ENCODE results near the gene CATSPERE. TPM values are rescaled to one million over a fixed set of nuclear protein-coding genes. Genes with fewer than 3 reads are reported as not detected.
A peak's percentile ranks its signal among the peaks of the same experiment; 100 is the strongest.

The CATSPERE gene
- total RNA-seq, 1 experiment from 2014 or later = 0.14 TPM

- BruUV-seq (replicated peaks) = no TSS peak
- ChIA-PET POLR2A (no interaction called here), CTCF (interaction anchor here (0.6 kb wide), 1 partner anchor 51 kb away, joined by 6 read pairs; no protein-coding TSS in a partner anchor)
Observed at GRCh38 chr1:244552336-244552735, 91.3 kb downstream of the CATSPERE start.

GRCh38 chr1:244556263-244556662, 95.2 kb downstream of the CATSPERE start:
- DNase-seq = no peak
- POLR2A ChIA-PET = no interaction called here
- H3K9me3 Mint-ChIP-seq (ENCODE audit: unreplicated experiment) = peaks cover 52% of the 10 kb centered on the region
- H3K27ac Mint-ChIP-seq (ENCODE audit: unreplicated experiment) = no peak overlapping the region
- peaks cover 6% of the 10 kb centered on the region for H3K4me1 Mint-ChIP-seq (ENCODE audit: low read depth, unreplicated experiment)
- H3K4me3 Mint-ChIP-seq (ENCODE audit: unreplicated experiment) = no peak overlapping the region
- Histone ChIP-seq H3K4me1 (peaks cover 9% of the 10 kb centered on the region), H3K4me3 (ENCODE audit: low read depth, low read length) (no peak overlapping the region), H3K36me3 (ENCODE audit: control insufficient read depth, insufficient read depth, low read length) (no peaks in the 10 kb centered on the region), H3K9me3 (peaks cover 18% of the 10 kb centered on the region), H3K27me3 (replicated peaks; ENCODE audit: control insufficient read depth, insufficient read depth, low read length) (no peaks in the 10 kb centered on the region)
- no peaks in the 10 kb centered on the region for H3K27me3 Mint-ChIP-seq (ENCODE audit: insufficient read depth, unreplicated experiment)
- intact Hi-C loops (cut with micrococcal nuclease; ENCODE audit: unreplicated experiment) = no loop called here
- CTCF ChIA-PET = no interaction called here
- TF ChIP-seq, protein P1, sequence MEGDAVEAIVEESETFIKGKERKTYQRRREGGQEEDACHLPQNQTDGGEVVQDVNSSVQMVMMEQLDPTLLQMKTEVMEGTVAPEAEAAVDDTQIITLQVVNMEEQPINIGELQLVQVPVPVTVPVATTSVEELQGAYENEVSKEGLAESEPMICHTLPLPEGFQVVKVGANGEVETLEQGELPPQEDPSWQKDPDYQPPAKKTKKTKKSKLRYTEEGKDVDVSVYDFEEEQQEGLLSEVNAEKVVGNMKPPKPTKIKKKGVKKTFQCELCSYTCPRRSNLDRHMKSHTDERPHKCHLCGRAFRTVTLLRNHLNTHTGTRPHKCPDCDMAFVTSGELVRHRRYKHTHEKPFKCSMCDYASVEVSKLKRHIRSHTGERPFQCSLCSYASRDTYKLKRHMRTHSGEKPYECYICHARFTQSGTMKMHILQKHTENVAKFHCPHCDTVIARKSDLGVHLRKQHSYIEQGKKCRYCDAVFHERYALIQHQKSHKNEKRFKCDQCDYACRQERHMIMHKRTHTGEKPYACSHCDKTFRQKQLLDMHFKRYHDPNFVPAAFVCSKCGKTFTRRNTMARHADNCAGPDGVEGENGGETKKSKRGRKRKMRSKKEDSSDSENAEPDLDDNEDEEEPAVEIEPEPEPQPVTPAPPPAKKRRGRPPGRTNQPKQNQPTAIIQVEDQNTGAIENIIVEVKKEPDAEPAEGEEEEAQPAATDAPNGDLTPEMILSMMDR (IDR thresholded peaks at IDR 0.05; ENCODE audit: insufficient read depth in 1 of 2, low read depth in 1 of 2, low read length in 1 of 2, severe bottlenecking in 1 of 2, unreplicated experiment in 1 of 2) = no peak
- H3K36me3 Mint-ChIP-seq (ENCODE audit: insufficient read depth, unreplicated experiment) = no peaks in the 10 kb centered on the region
- no TSS peak for BruUV-seq (replicated peaks)

More at GRCh38 chr1:244552336-244552735, 91.3 kb downstream of the CATSPERE start:
- no peaks in the 10 kb centered on the region for H3K27me3 Mint-ChIP-seq (ENCODE audit: insufficient read depth, unreplicated experiment)
- no peak overlapping the region for H3K4me3 Mint-ChIP-seq (ENCODE audit: unreplicated experiment)
- intact Hi-C loops (cut with micrococcal nuclease; ENCODE audit: unreplicated experiment) = loop anchor here (2.0 kb wide), 1 partner anchor 92 kb away; the partner anchor contains the start of gene CATSPERE
- H3K9me3 ChIP-seq = peaks cover 19% of the 10 kb centered on the region
- TF ChIP-seq, protein P1 (IDR thresholded peaks at IDR 0.05; ENCODE audit: insufficient read depth in 1 of 2, low read depth in 1 of 2, low read length in 1 of 2, severe bottlenecking in 1 of 2, unreplicated experiment in 1 of 2) = no peak
- H3K9me3 Mint-ChIP-seq (ENCODE audit: unreplicated experiment) = peaks cover 49% of the 10 kb centered on the region
- H3K36me3 Mint-ChIP-seq (ENCODE audit: insufficient read depth, unreplicated experiment) = no peaks in the 10 kb centered on the region
- peak overlapping the region; percentile 13 for H3K27ac Mint-ChIP-seq (ENCODE audit: unreplicated experiment)
- H3K4me1 ChIP-seq = peaks cover 10% of the 10 kb centered on the region
- no peaks in the 10 kb centered on the region for H3K27me3 ChIP-seq (replicated peaks; ENCODE audit: control insufficient read depth, insufficient read depth, low read length)
- peaks cover 13% of the 10 kb centered on the region for H3K4me1 Mint-ChIP-seq (ENCODE audit: low read depth, unreplicated experiment)
- no peak overlapping the region for H3K4me3 ChIP-seq (ENCODE audit: low read depth, low read length)
- DNase-seq = peak in 1 of 2 experiments; percentile 43
- no peaks in the 10 kb centered on the region for H3K36me3 ChIP-seq (ENCODE audit: control insufficient read depth, insufficient read depth, low read length)

DNA sequence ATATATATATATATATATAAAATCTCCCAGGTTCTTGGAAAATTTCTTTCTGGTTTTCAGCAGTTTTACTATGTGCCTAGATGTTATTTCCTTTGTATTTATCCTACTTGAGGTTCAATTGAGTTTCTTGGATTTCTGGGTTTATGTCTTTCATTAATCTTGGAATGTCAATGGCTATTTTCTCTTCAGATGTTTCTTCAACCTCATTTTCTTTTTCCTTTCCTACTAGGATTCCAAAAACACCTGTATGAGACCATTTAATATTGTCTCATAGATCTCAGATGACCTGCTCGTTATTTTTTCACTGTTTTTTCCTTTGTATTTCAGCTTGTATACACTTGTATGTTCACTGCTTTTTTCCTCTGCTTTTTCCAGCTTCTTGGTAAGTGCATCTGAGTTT, 96.5 kb downstream of the CATSPERE start:
- TF ChIP-seq, protein P1 (IDR thresholded peaks at IDR 0.05; ENCODE audit: insufficient read depth in 1 of 2, low read depth in 1 of 2, low read length in 1 of 2, severe bottlenecking in 1 of 2, unreplicated experiment in 1 of 2) = no peak
- H3K27me3 Mint-ChIP-seq (ENCODE audit: insufficient read depth, unreplicated experiment) = no peaks in the 10 kb centered on the region
- Histone ChIP-seq H3K36me3 (ENCODE audit: control insufficient read depth, insufficient read depth, low read length) (no peaks in the 10 kb centered on the region), H3K4me3 (ENCODE audit: low read depth, low read length) (no peak overlapping the region), H3K27me3 (replicated peaks; ENCODE audit: control insufficient read depth, insufficient read depth, low read length) (no peaks in the 10 kb centered on the region), H3K9me3 (peaks cover 19% of the 10 kb centered on the region), H3K4me1 (peaks cover 4% of the 10 kb centered on the region; the same call in 1 of the 2 replicates)
- H3K4me1 Mint-ChIP-seq (ENCODE audit: low read depth, unreplicated experiment) = peaks cover 2% of the 10 kb centered on the region
- no peak for DNase-seq
- H3K4me3 Mint-ChIP-seq (ENCODE audit: unreplicated experiment) = no peak overlapping the region
- BruUV-seq (replicated peaks) = no TSS peak
- no peaks in the 10 kb centered on the region for H3K36me3 Mint-ChIP-seq (ENCODE audit: insufficient read depth, unreplicated experiment)
- CTCF ChIA-PET = no interaction called here
- no peak overlapping the region for H3K27ac Mint-ChIP-seq (ENCODE audit: unreplicated experiment)
- POLR2A ChIA-PET = no interaction called here
- peaks cover 46% of the 10 kb centered on the region for H3K9me3 Mint-ChIP-seq (ENCODE audit: unreplicated experiment)
- intact Hi-C loops (cut with micrococcal nuclease; ENCODE audit: unreplicated experiment) = no loop called here
